SKM-1 treated with dmso at 0.1 percent for 144 hours (cell line): ENCODE measurements around the gene RCC1.
"Not testable (repeated sequence)": the region's sequence is repeated elsewhere in the genome, so short reads cannot be mapped to it uniquely, and the experiment has no call there.

Experiments
- DNase-seq: peaks from one replicate; lab custom pipeline; 2025; ENCODE audit not compliant: unreplicated experiment; lab: John Stamatoyannopoulos, UW

The RCC1 gene

DNA sequence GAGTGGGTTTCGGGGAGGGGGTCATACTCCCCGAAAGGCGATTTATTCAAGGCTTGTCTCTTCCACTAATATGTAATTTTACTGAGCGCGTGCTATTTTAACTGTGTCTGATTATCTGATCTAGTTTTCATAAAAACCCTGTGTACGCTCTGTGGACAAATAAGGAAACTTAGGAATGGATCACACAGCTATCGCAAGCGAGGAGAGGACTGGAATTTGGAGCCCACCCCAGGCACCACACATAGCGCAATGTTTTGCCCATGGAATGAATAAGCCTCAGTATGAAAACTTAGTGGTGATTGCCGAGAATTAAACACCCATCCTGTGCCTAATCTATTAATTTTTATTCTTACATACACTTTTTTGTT, 76.4 kb downstream of the RCC1 start:
- DNase-seq: no peak

GRCh38 chr1:28586585-28587391, 80.9 kb downstream of the RCC1 start:
- DNase-seq: not testable (repeated sequence)
